ENCODE measurements around the gene TRNT1. TPM values are rescaled to one million over a fixed set of nuclear protein-coding genes. Genes with fewer than 3 reads are reported as not detected.

The TRNT1 gene
- 31.2 and 38.4 TPM in 2 replicates for total RNA-seq

GRCh38 chr3:3126477-3127431 is at the start of gene TRNT1:
Gene TRNT1, plus strand, starts transcription at chr3:3126940. Its CDS starts 2,101 bp downstream, at chr3:3129041.

GRCh38 chr3:3110299-3110630 is 16.5 kb upstream of the TRNT1 start, which contains the start of gene IL5RA:
Gene IL5RA, minus strand, starts transcription at chr3:3110374. Its CDS starts 5,390 bp downstream, at chr3:3104984.

GRCh38 chr3:3179407-3180094 is 52.8 kb downstream of the TRNT1 start, which contains the start of gene CRBN:
Gene CRBN, minus strand, starts transcription at chr3:3179691. Its CDS starts 4 bp downstream, at chr3:3179687.

Small RNA genes within 50 kb of the gene (small RNA-seq; reads per million reads assigned to genes)
- gene RF00416, result not detected

Other genes starting within 250 kb of the TRNT1 start
- not detected in 2 replicates for gene IL5RA, start 16.6 kb upstream of the TRNT1 start, total RNA-seq
- gene CRBN, start 52.8 kb downstream of the TRNT1 start, total RNA-seq, result 70.5 and 82.9 TPM in 2 replicates